ENCODE measurements around the gene UVRAG. TPM values are rescaled to one million over a fixed set of nuclear protein-coding genes. Genes with fewer than 3 reads are reported as not detected.

The UVRAG gene
- total RNA-seq, 4 donors from 2014 or later = 27.3 to 38.7 (median 33.6) TPM

- H3K4me1 ChIP-seq = peaks cover 0 to 41% (median 16%) of the 10 kb centered on the region in 4 donors
- peak overlapping the region in 1 of 4 donors; percentile 14 for H3K4me3 ChIP-seq
- no peaks in the 10 kb centered on the region for H3K9me3 ChIP-seq
- peak in 1 of 2 donors; percentile 23 for DNase-seq (ENCODE audit: low spot score in 2 of 2)
- TF ChIP-seq EP300 (IDR thresholded peaks at IDR 0.05) (no peak), CTCF (IDR thresholded peaks at IDR 0.05) (no peak), POLR2A (IDR thresholded peaks at IDR 0.05) (no peak)
- no peaks in the 10 kb centered on the region for H3K27me3 ChIP-seq
- peaks cover 0 to 3% (median 0%) of the 10 kb centered on the region in 3 donors for H3K36me3 ChIP-seq
- WGBS, 2 donors = 10 to 13% methylated on average over 4 of the region's 4 CpGs
- H3K27ac ChIP-seq = peak overlapping the region; percentile 51 to 80 (median 68)
Measured at GRCh38 chr11:75826461-75827230, 11.6 kb downstream of the UVRAG start.

GRCh38 chr11:75827562-75827961 is 12.6 kb downstream of the UVRAG start:
- Histone ChIP-seq H3K9me3 (no peaks in the 10 kb centered on the region), H3K4me3 (no peak overlapping the region), H3K27ac (peak overlapping the region in 2 of 4 donors; percentile 76 to 80), H3K4me1 (peaks cover 0 to 41% (median 16%) of the 10 kb centered on the region in 4 donors), H3K36me3 (peaks cover 0 to 3% (median 0%) of the 10 kb centered on the region in 3 donors), H3K27me3 (no peaks in the 10 kb centered on the region)
- no peak for DNase-seq (ENCODE audit: low spot score in 2 of 2)
- no peak for TF ChIP-seq POLR2A (IDR thresholded peaks at IDR 0.05)
- TF ChIP-seq CTCF (IDR thresholded peaks at IDR 0.05) = no peak
- TF ChIP-seq EP300 (IDR thresholded peaks at IDR 0.05) = no peak
- 27 to 39% methylated on average over 5 of the region's 5 CpGs for WGBS, 2 donors

GRCh38 chr11:75831915-75832502 is 17.0 kb downstream of the UVRAG start:
- H3K27ac ChIP-seq = no peak overlapping the region
- no peak for DNase-seq (ENCODE audit: low spot score in 2 of 2)
- H3K4me3 ChIP-seq = no peak overlapping the region
- 87 to 90% methylated on average over 6 of the region's 6 CpGs for WGBS, 2 donors
- no peak for TF ChIP-seq CTCF (IDR thresholded peaks at IDR 0.05)
- TF ChIP-seq EP300 (IDR thresholded peaks at IDR 0.05) = no peak
- TF ChIP-seq POLR2A (IDR thresholded peaks at IDR 0.05) = no peak
- no peaks in the 10 kb centered on the region for H3K9me3 ChIP-seq
- peaks cover 0 to 21% (median 7%) of the 10 kb centered on the region in 4 donors for H3K4me1 ChIP-seq
- H3K27me3 ChIP-seq = no peaks in the 10 kb centered on the region
- H3K36me3 ChIP-seq = peaks cover 0 to 3% (median 0%) of the 10 kb centered on the region in 3 donors

GRCh38 chr11:75834728-75835127 is 19.7 kb downstream of the UVRAG start:
- no peak overlapping the region for H3K27ac ChIP-seq
- H3K4me1 ChIP-seq = peaks cover 0 to 10% (median 0%) of the 10 kb centered on the region in 4 donors
- no peaks in the 10 kb centered on the region for H3K9me3 ChIP-seq
- TF ChIP-seq EP300 (IDR thresholded peaks at IDR 0.05) = no peak
- TF ChIP-seq CTCF (IDR thresholded peaks at IDR 0.05) = no peak
- no peak for TF ChIP-seq POLR2A (IDR thresholded peaks at IDR 0.05)
- WGBS, 2 donors = 78 to 84% methylated on average over 3 of the region's 3 CpGs
- H3K4me3 ChIP-seq = no peak overlapping the region
- no peak for DNase-seq (ENCODE audit: low spot score in 2 of 2)
- H3K36me3 ChIP-seq = peaks cover 0 to 3% (median 0%) of the 10 kb centered on the region in 3 donors
- no peaks in the 10 kb centered on the region for H3K27me3 ChIP-seq

GRCh38 chr11:75836417-75836816 is 21.4 kb downstream of the UVRAG start:
- no peaks in the 10 kb centered on the region for H3K36me3 ChIP-seq
- no peak for DNase-seq (ENCODE audit: low spot score in 2 of 2)
- no peaks in the 10 kb centered on the region for H3K27me3 ChIP-seq
- 72 to 78% methylated on average over 3 of the region's 3 CpGs for WGBS, 2 donors
- H3K9me3 ChIP-seq = no peaks in the 10 kb centered on the region
- H3K4me1 ChIP-seq = peaks cover 0 to 22% (median 0%) of the 10 kb centered on the region in 4 donors
- no peak overlapping the region for H3K27ac ChIP-seq
- H3K4me3 ChIP-seq = no peak overlapping the region
- no peak for TF ChIP-seq EP300 (IDR thresholded peaks at IDR 0.05)
- no peak for TF ChIP-seq POLR2A (IDR thresholded peaks at IDR 0.05)
- no peak for TF ChIP-seq CTCF (IDR thresholded peaks at IDR 0.05)

All from tibial nerve (tissue), 4 donors.